Omental fat pad (tissue), 4 donors: ENCODE results near the gene UROC1. TPM values are rescaled to one million over a fixed set of nuclear protein-coding genes. Genes with fewer than 3 reads are reported as not detected.

ENCODE experiments used
- ATAC-seq: fragments of 150-250 bp; one replicate; pipeline ENCODE4 v1.9.1; 2016; ENCODE audit warnings: mild to moderate bottlenecking, moderate library complexity; ENCODE audit not compliant: low FRiP score
- DNase-seq: peaks from one replicate; pipeline ENCODE4 v3.0.0-alpha.2; 2019; ENCODE audit warnings: low spot score
- CTCF ChIP-seq, 3 donors: fragments of 450-650 bp; IDR thresholded peaks; one replicate each; pipeline ENCODE4 v1.5.1; 2016 to 2017; ENCODE audit warnings: antibody characterized with exemption in 3 of 3, mild to moderate bottlenecking in 3 of 3, moderate library complexity in 2 of 3
- total RNA-seq, 4 donors: library from RNA; depleted of rRNA; stranded (reverse); fragments of >200 nt; gene quantifications; one replicate each; pipeline ENCODE4 v1.1.0, GENCODE V29; 2016

Gene UROC1
- total RNA-seq, 4 donors from 2014 or later, result not detected

- DNase-seq (no peak), ATAC-seq (no peak)
- no peak for TF ChIP-seq CTCF (IDR thresholded peaks at IDR 0.05)
Measured at GRCh38 chr3:126478581-126479310, 38.8 kb downstream of the UROC1 start.

GRCh38 chr3:126477061-126477380 is 40.6 kb downstream of the UROC1 start:
- DNase-seq (no peak), ATAC-seq (no peak)
- no peak for TF ChIP-seq CTCF (IDR thresholded peaks at IDR 0.05)

GRCh38 chr3:126476166-126477060 is 41.2 kb downstream of the UROC1 start:
- peak; percentile 44 for ATAC-seq
- TF ChIP-seq CTCF (IDR thresholded peaks at IDR 0.05), result no peak
- DNase-seq, result no peak

GRCh38 chr3:126475413-126476114 is 42.0 kb downstream of the UROC1 start, which contains the start of gene ZXDC:
Gene ZXDC (minus strand): TSS chr3:126475891. CDS start chr3:126475865, 26 bp downstream.
- DNase-seq (peak; percentile 54), ATAC-seq (peak; percentile 94)
- TF ChIP-seq CTCF (IDR thresholded peaks at IDR 0.05), result no peak

GRCh38 chr3:126474498-126475412 is 42.8 kb downstream of the UROC1 start:
- DNase-seq, result no peak
- peak; percentile 10 for ATAC-seq
- no peak for TF ChIP-seq CTCF (IDR thresholded peaks at IDR 0.05)
